DMS114 treated with DMSO at 0.1 percent for 48 hours (cell line): ENCODE results near the gene FGD3.

Source experiments
- DNase-seq: peaks from one replicate; lab custom pipeline; 2025; ENCODE audit not compliant: unreplicated experiment; lab: John Stamatoyannopoulos, UW

FGD3 gene

DNA sequence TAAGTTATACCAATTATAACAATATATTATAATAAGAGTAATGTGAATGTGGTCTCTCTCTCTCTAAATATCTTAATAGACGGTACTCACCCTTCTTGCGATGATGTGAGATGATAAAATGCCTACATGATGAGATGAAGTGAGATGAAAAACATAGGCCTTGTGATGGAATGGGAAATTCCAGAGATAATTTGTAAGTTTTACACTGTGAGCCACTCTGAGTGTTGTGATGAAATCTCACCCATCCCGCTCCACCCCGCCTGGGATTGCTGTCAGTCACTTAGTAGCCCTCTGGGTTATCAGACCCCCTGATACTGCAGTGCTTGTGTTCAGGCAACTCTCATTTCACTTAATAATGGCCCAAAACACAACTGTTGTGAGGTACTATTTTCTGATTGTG is 121.6 kb downstream of the FGD3 start:
- DNase-seq: no peak

DNA sequence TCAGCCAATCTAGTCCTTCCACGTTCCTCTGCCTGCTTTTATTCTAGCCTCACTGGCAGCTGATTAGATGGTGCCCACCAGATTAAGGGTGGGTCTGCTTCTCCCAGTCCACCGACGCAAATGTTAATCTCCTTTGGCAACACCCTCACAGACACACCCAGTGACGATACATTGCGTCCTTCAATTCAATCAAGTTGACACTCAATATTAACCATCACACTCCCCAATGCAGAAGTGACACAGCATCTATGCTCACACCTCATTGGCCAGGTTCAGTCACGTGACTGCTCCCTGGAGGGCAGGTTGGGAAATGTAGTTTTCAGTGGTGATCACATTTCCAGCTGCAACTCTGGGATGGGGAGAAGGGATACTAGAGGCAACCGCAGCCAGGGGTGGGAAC is 124.1 kb downstream of the FGD3 start:
- DNase-seq: no peak

DNA sequence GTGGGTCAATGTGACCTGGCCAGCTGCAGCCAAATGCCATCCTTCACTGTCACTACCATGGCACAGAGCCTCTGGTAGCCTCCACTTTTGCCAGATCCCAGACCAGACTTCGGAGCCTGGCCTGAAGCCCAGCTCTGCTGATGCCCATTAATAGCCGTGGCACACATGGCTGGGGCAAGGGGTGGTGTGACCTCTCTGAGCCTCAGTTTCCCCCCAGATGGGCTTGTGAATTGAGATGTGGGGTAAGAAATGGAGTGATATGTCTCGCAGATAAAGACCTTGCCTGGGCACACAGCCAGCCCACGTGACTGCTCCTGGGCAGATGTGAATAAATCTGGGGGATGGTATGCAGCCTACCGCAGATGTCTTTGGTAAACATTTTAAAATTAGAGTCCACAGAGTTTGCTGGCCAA is 125.1 kb downstream of the FGD3 start:
- no peak for DNase-seq

DNA sequence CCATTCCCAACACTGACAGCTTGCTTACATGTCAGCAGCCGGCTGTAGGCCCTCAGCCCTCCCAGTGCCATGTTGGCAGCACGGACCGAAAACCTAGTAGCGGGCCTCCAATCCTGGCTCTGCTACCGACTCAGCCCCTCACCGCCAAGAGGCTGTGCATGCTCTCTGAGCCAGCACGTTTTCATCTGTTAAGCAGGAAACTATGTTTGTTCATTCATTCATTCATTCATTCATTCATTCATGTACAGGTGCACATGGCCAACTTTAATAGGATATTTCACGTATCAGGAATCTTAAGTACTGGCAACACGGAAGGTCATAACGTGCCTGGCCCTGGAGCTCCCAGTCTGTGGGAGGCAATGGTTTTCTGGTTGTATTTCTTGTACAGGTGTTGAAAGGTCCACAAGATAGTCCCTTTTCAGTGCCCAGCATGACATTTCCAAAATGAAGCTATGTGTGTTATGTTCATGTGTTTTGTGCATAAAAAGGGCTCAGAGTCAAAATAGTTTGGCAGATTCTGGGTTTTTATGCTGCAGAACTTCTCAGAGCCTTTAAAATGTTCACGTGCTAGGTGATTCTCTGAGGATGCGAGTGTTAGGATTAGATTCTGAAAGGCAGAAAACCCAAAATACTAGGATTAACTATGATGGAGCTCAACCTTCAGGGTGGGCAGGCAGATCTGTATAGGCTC is 128.9 kb downstream of the FGD3 start:
- DNase-seq: no peak

DNA sequence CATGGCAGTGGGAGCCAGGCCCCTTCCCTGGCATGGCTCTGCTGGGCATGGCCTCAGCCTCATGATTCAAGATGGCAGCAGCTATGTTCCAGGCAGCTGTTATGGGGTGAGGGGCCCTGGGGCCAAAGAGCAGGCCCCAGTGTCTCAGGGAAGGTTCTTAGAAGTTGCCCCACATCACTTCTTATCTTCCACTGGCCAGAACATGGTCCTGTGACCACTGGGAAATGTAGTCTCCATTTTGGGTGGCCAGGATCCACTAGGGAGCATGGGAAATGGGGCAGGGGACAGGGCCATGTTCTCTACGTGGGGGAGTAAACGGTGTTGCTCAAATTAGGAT is 129.4 kb downstream of the FGD3 start:
- no peak for DNase-seq

DNA sequence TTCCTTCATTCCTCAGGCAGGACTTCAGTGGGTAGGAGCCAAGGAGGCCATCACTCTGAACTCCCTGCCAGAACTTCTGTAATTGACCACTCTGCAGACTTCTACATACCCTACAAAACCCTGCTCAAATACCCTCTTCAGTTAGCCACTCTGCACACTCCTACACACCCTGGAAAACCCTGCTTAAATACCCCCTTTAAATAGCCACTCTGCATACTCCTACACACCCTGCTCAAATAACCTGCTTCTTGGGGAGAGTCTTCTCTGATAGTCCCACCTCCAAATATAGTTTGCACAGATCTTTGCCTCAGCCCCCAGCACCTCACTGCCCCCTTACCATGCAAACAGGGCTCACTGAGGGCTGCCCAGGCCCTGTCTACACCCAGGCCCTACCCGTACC is 130.0 kb downstream of the FGD3 start:
- no peak for DNase-seq

DNA sequence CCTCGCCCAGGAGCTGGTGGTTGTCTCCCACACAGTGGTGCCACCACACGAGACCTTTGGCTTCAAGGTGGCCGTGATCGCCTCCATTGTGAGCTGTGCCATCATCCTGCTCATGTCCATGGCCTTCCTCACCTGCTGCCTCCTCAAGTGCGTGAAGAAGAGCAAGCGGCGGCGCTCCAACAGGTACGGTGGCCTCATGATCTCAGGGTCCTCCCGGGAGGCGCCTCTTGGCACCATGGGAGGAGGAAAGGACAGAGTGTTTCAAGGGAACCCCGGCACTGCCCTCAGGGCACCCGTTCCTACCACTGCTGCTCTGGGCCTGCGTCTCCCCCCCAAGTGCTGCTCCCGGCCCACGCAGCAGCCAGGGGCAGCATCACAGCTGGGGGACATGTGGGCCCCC is 130.5 kb downstream of the FGD3 start:
- no peak for DNase-seq

DNA sequence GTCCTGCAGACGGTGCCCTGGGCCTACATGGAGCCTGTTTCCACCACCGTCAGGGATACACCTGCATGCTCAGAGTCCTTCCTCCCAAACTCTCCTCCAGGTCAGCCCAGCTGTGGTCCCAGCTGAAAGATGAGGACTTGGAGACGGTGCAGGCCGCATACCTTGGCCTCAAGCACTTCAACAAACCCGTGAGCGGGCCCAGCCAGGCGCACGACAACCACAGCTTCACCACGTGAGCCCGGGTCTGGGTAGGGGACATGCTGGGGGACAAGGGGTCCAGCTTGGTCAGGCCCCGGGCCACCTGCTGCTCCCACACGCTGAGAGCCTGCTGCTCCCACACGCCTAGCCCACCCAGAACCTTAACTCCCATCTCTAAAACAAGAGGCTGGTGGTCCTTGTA is 132.0 kb downstream of the FGD3 start:
- no peak for DNase-seq

DNA sequence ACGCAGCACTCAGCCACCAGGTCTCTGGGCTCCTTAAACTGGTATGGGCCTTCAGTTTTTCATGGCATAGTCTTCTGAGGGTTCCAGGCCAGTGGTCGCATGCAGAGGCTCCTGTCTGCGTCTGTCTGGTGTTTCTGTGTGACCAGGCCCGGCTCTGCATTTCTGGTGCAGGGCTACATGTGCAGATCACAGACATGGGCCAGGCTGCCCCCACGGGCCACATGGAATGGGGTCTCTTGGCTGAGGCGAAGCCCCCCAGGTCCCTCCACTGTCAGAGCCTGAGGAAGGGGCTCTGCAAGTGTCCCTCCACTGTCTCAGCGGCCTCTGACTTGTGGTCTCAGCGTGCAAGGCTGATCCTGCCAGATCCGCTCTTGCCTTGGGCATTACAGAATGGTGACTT is 133.1 kb downstream of the FGD3 start:
- no peak for DNase-seq

DNA sequence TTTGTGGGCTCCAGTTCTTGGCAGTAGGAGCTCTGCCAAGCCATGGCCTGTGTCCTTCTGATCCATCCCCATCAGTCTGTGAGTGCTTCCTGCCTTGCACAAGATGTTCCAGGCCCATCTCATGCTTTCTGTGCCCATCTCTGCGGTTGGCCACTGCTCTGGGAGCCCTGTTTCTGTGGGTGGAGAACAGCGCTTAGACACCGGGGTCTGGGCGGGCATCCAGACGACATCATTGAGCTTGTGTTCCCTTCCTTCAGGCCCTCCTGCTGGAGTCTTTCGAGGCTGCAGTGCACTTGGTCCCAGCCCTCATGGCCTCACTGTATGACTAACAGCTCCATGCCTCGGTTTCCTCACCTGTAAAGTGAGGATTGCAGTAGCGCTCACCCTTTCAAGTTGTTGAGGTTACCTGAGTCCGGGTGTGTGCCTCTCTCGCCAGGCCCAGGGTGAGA is 133.8 kb downstream of the FGD3 start:
- DNase-seq: no peak

DNA sequence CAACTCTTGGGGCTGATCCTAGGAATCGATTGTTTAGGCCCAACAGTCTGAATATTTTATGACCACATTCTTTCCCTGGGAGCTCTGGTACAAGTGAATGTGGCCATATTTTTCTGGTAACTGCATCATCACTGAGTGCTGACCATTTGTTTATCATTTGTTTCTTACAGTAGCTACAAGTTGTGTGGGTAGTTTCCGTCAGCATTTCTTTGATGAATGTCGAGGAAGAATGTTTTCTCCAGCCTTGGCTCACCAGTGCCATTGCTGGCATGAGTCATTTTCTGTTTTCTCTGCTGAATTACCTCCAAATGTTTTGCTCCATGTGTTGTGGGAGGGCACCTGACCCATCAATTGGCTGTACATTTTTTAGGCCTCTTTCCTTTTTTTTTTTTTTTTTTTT is 134.6 kb downstream of the FGD3 start:
- DNase-seq: no peak

DNA sequence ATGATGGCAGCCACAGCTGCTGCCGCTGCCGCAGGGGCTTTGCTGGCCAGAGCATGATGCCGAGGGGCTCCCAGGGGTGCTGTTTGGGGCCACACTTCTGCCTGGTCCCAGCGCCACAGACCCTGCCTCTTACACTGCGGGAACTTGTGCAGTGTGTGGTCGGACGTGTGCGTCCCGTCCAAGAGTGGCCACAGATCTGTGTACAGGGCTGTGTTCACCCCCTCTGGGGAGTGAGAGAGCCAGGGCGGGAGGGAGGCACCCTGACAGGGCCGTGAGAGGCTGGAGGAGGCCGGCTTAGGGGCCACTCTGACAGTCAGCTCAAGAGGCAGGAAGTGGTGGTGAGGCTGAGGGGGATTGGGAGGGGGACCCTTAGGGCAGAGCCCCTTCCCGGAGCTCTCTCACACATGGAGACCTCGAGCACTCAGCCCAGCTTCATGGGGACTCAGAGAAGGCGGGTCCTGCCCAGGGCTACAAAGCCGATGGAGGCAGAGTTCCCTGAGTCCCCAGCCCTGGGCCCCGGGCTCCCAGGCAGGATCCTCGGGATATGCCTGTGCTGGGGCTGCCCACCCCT is 135.6 kb downstream of the FGD3 start:
- DNase-seq: no peak

DNA sequence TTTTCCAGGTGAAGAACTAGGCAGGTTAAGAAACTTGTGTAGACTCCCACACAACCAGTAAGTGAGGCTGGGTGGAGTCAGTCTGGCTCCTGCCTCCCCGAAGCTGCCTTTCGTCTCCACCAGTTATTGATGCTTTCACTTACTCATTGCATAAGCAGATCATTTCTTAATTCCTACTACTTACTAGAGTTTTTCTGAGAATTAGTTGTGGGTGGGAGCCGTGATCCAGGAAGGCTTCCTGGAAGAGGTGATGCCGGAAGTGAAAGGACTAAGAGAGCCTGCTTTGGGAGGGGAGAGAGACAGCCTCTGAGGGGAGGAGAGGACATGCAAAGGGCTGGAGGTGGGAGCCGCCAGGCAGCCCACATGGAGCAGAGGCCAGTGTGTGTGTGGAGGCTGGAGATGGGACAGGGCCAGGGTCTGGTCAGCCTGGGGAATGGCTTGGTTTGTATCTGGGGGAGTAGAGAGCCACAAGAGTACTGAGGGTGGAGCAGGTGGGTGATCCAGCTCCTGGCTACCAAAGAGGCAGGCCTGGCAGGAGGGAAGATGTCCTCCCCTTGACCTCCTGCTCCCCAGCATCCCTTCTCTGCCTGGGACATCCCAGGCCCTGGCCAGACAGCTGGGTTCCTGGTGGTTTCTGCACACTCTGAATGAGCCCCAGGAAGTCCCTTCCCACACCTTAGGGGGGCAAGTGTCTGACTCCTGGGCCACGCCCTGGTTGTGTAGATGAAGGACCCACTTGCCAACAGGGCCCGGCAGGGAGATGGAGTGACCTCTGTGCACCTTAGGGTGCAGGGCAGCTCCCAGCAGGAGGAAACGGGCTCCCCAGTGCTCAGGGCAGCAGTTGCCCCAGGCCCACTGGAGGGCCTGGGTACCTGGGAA is 136.5 kb downstream of the FGD3 start:
- DNase-seq: no peak

DNA sequence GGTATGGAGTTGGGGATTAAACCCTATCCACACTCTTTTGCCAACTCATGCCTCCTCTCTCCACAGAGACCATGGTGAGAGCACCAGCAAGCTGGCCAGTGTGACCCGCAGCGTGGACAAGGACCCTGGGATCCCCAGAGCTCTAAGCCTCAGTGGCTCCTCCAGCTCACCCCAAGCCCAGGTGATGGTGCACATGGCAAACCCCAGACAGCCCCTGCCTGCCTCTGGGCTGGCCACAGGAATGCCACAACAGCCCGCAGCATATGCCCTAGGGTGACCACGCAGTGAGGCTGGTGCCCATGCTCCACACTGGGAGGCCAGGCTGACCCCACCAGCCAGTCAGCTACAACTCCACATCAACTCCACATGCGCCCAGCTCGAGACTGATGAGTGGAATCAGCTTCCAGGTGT is 137.2 kb downstream of the FGD3 start:
- DNase-seq: no peak

DNA sequence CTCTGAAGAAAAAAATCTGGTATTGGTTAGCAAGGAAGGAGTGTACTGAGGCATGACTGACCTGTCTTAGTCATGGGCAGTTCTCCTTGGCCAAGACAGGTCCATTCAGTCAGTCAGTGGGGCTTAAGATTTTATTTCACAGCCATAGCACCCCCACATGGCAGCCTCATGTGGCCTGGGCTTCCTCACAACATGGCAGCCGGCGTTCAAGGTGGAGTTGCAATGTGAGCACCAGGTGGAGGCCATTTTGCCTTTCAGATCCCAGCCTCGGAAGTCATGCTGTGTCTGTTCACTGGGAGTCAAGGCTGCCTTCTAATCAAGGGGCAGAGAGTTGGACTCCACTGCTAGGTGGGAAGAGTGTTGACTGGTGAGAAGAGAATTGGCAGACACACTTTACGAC is 138.4 kb downstream of the FGD3 start:
- no peak for DNase-seq
